SK-N-MC (cell line): ENCODE measurements around the gene LARP6.

ENCODE experiments used
- EZH2 ChIP-seq: fragments of 200-600 bp; sonication (generic); IDR thresholded peaks from one replicate; pipeline ENCODE4 v1.6.1; 2017; ENCODE audit warnings: antibody characterized with exemption
- POLR2AphosphoS5 ChIP-seq: IDR thresholded peaks from 2 replicates; pipeline ENCODE4 v1.6.1; 2012; ENCODE audit warnings: mild to moderate bottlenecking, low read depth, low read length, borderline replicate concordance

- TF ChIP-seq EZH2, result no peak
- no peak for TF ChIP-seq POLR2AphosphoS5
Observed at GRCh38 chr15:70815604-70816003, 38.4 kb downstream of the LARP6 start.
